Suprapubic skin (tissue), 4 donors: Measurements from ENCODE around the gene STRN. TPM values are rescaled to one million over a fixed set of nuclear protein-coding genes. Genes with fewer than 3 reads are reported as not detected.
"Not testable (repeated sequence)": the region's sequence is repeated elsewhere in the genome, so short reads cannot be mapped to it uniquely, and the experiment has no call there.

Experiments
- DNase-seq, 2 donors: peaks; one replicate each; pipeline ENCODE4 v3.0.0-alpha.2; 2019; ENCODE audit warnings: low spot score in 2 of 2
- H3K27ac ChIP-seq: fragments of 200-600 bp; sonication (generic); one replicate; pipeline ENCODE4 v1.5.1; 2019
- H3K27me3 ChIP-seq: fragments of 200-600 bp; sonication (generic); one replicate; pipeline ENCODE4 v1.5.1; 2019
- H3K36me3 ChIP-seq: fragments of 200-600 bp; sonication (generic); one replicate; pipeline ENCODE4 v1.5.1; 2019
- H3K4me1 ChIP-seq: fragments of 200-600 bp; sonication (generic); one replicate; pipeline ENCODE4 v1.5.1; 2019
- H3K4me3 ChIP-seq: fragments of 200-600 bp; sonication (generic); one replicate; pipeline ENCODE4 v1.5.1; 2019; ENCODE audit warnings: mild to moderate bottlenecking
- H3K9me3 ChIP-seq: fragments of 200-600 bp; sonication (generic); one replicate; pipeline ENCODE4 v1.5.1; 2019
- EP300 ChIP-seq: sonication (generic); formaldehyde crosslinking; IDR thresholded peaks from one replicate; pipeline ENCODE4 v1.6.1; 2017; ENCODE audit warnings: antibody characterized with exemption
- POLR2A ChIP-seq, 2 donors: fragments of 450-650 bp; IDR thresholded peaks; one replicate each; pipeline ENCODE4 v1.6.1; 2017; ENCODE audit warnings: antibody characterized with exemption in 2 of 2, mild to moderate bottlenecking in 2 of 2, moderate library complexity in 2 of 2
- POLR2AphosphoS5 ChIP-seq, 3 donors: sonication (generic); formaldehyde crosslinking; IDR thresholded peaks; one replicate each; pipeline ENCODE4 v1.6.1; 2017; ENCODE audit warnings: antibody characterized with exemption in 3 of 3
- WGBS: methylation state at CpG from one replicate; pipeline ENCODE4 v1.1.5; 2018; 5-methylcytosine and 5-hydroxymethylcytosine counted together
- total RNA-seq, 4 donors: library from RNA; depleted of rRNA; stranded (reverse); fragments of >200 nt; gene quantifications; one replicate each; pipeline ENCODE4 v1.1.0, GENCODE V29; 2016
- TF ChIP-seq, protein P1 (sequence below), 2 donors: fragments of 200-600 bp in 1 of 2; fragments of 450-650 bp in 1 of 2; sonication (generic) in 1 of 2; IDR thresholded peaks; one replicate each; pipeline ENCODE4 v1.5.1; 2016 to 2019; ENCODE audit warnings: antibody characterized with exemption in 2 of 2, mild to moderate bottlenecking in 1 of 2, moderate library complexity in 1 of 2

Gene STRN
- total RNA-seq, 4 donors from 2014 or later: 28.6 to 39.6 (median 37.5) TPM

DNA sequence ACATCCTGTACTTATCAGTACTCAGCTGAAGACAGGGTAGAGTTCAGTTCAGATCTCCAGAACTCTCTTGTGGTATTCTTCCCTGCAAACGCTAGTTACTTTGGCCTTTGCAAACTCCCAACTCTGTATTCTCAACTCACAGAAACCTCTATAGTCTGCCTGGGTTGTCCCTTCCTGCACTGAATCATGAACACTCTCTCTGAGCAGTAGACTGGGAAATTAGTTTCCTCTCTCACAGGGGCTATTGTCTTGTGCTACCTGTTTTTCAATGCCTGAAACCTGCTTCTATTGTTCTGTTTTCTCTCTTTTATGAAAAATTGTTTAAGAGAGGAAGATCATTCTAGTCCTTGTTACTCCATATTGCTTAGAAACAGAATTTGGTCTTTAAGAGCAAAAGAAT, 135.2 kb downstream of the STRN start:
- Histone ChIP-seq H3K27me3 (no peaks in the 10 kb centered on the region), H3K27ac (no peak overlapping the region), H3K36me3 (no peaks in the 10 kb centered on the region), H3K4me3 (no peak overlapping the region), H3K9me3 (no peaks in the 10 kb centered on the region), H3K4me1 (no peaks in the 10 kb centered on the region)
- TF ChIP-seq, protein P1, sequence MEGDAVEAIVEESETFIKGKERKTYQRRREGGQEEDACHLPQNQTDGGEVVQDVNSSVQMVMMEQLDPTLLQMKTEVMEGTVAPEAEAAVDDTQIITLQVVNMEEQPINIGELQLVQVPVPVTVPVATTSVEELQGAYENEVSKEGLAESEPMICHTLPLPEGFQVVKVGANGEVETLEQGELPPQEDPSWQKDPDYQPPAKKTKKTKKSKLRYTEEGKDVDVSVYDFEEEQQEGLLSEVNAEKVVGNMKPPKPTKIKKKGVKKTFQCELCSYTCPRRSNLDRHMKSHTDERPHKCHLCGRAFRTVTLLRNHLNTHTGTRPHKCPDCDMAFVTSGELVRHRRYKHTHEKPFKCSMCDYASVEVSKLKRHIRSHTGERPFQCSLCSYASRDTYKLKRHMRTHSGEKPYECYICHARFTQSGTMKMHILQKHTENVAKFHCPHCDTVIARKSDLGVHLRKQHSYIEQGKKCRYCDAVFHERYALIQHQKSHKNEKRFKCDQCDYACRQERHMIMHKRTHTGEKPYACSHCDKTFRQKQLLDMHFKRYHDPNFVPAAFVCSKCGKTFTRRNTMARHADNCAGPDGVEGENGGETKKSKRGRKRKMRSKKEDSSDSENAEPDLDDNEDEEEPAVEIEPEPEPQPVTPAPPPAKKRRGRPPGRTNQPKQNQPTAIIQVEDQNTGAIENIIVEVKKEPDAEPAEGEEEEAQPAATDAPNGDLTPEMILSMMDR (IDR thresholded peaks at IDR 0.05): no peak
- TF ChIP-seq POLR2AphosphoS5 (IDR thresholded peaks at IDR 0.05) (no peak), EP300 (no peak), POLR2A (IDR thresholded peaks at IDR 0.05) (no peak)
- no peak for DNase-seq
- WGBS: 67% methylated on average over 1 of the region's 1 CpG

DNA sequence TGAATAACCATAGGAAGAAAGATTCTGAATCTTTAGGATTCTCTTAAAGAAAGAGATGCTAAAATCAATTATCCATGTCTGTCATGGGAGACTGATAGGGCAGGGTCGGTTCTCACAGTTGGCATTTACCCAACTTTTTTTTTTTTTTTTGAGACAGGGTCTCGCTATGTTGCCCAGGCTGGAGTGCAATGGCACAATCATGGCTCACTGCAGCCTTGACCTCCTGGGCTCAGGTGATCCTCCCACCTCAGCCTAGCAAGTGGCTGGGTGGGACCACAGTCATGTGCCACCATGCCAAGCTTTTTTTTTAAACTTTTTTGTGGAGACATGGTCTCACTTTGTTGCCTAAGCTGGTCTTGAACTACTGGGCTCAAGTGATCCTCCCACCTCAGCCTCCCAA, 141.7 kb downstream of the STRN start:
- not testable (repeated sequence) for H3K9me3 ChIP-seq, H3K27me3 ChIP-seq, H3K4me1 ChIP-seq, DNase-seq, H3K36me3 ChIP-seq, H3K27ac ChIP-seq, H3K4me3 ChIP-seq
- WGBS: 44% methylated on average over 2 of the region's 2 CpGs

DNA sequence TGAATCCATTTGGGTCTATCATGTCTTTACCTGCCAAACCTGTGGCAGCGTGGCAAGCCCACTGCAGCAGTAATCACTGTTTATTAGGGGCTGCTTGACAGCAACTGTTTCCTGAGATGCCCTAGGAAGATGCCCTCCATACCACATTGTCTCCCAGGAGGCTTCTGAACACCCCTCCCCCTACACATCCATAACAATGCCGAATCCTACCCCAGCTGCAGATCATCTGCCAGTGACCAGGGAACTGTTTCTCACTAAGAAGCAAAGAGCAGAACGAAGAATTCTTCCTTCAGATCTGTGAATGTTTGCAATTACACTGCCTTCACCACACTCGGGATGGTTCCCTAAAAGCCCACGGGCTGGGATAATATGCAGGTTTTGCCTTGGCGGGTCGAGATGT, 142.1 kb downstream of the STRN start:
- Histone ChIP-seq H3K4me3 (no peak overlapping the region), H3K36me3 (no peaks in the 10 kb centered on the region), H3K4me1 (no peaks in the 10 kb centered on the region), H3K9me3 (no peaks in the 10 kb centered on the region), H3K27ac (no peak overlapping the region), H3K27me3 (no peaks in the 10 kb centered on the region)
- TF ChIP-seq EP300: no peak
- TF ChIP-seq POLR2A (IDR thresholded peaks at IDR 0.05): no peak
- TF ChIP-seq POLR2AphosphoS5 (IDR thresholded peaks at IDR 0.05): no peak
- TF ChIP-seq, protein P1 (IDR thresholded peaks at IDR 0.05): no peak
- no peak for DNase-seq
- WGBS: 65% methylated on average over 7 of the region's 7 CpGs

DNA sequence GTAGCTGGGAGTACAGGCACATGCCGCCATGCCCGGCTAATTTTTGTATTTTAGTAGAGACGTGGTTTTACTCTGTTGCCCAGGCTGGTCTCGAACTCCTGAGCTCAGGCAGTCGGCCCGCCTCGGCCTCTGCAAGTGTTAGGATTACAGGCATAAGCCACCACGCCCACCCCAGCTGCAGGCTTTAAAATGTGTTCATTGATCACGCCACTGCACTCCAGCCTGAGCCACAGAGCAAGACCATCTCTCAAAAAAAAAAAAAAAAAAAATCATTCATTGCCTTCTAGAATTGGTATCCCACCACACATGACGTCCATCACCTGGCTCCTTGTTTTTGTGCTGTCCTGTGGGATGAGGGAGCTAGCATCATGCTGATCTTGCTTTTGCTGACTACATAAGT, 142.5 kb downstream of the STRN start:
- Histone ChIP-seq H3K27ac (no peak overlapping the region), H3K4me3 (no peak overlapping the region), H3K4me1 (no peaks in the 10 kb centered on the region), H3K36me3 (no peaks in the 10 kb centered on the region), H3K9me3 (no peaks in the 10 kb centered on the region), H3K27me3 (no peaks in the 10 kb centered on the region)
- WGBS: 88% methylated on average over 10 of the region's 10 CpGs
- TF ChIP-seq, protein P1 (IDR thresholded peaks at IDR 0.05): no peak
- TF ChIP-seq POLR2A (IDR thresholded peaks at IDR 0.05): no peak
- TF ChIP-seq POLR2AphosphoS5 (IDR thresholded peaks at IDR 0.05): no peak
- no peak for TF ChIP-seq EP300
- no peak for DNase-seq

DNA sequence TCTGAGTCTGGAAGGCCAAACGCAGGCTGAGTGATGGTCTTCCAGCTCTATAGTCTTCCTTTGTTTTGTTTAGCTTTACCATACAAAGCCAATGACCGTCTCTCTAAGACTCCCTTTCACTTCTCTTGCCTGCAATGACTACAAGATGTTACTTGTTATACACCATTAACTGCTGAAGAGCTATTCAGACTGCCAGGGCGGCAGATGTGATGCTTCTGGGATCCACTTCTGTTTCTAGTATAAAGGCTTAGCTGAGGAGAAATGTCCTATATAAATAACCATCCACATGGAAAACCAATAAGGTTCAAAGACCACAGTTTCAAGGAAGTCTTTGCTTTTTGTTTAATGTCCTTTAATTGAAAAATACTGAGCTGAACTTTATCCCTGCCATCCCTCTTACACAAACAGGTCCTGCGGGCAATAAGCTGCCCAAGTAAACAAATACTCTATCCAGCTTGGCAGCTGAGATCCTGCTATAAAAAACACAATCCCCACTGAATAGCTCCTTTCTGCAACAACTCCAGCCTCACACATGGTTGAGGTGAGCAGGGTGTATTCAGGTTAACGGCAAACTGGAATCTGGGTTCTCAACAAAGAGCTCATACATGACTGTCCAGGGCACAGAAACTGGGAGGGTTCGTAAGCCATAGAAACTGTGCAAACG, 145.3 kb downstream of the STRN start:
- Histone ChIP-seq H3K4me3 (no peak overlapping the region), H3K4me1 (no peaks in the 10 kb centered on the region), H3K27me3 (no peaks in the 10 kb centered on the region), H3K9me3 (no peaks in the 10 kb centered on the region), H3K36me3 (no peaks in the 10 kb centered on the region), H3K27ac (peak overlapping the region; percentile 58)
- 64% methylated on average over 7 of the region's 7 CpGs for WGBS
- TF ChIP-seq, protein P1 (IDR thresholded peaks at IDR 0.05): no peak
- TF ChIP-seq EP300: no peak
- no peak for TF ChIP-seq POLR2A (IDR thresholded peaks at IDR 0.05)
- TF ChIP-seq POLR2AphosphoS5 (IDR thresholded peaks at IDR 0.05): no peak
- DNase-seq: no peak
